IMR-90 (cell line): ENCODE results near the gene SYCP2.

Source experiments
- CEBPB ChIP-seq: IDR thresholded peaks from 2 replicates; pipeline ENCODE4 v1.6.1; 2012; ENCODE audit warnings: low read depth, low read length, improper control_type of control experiment
- CHD1 ChIP-seq: IDR thresholded peaks from 2 replicates; pipeline ENCODE4 v1.6.1; 2012; ENCODE audit warnings: low read depth, low read length, improper control_type of control experiment
- CTCF ChIP-seq: conservative IDR thresholded peaks from 2 replicates; pipeline ENCODE4 v1.5.1; 2012; ENCODE audit warnings: mild to moderate bottlenecking, low read depth, low read length, improper control_type of control experiment
- FOS ChIP-seq: fragments of 150-350 bp; IDR thresholded peaks from 2 replicates; pipeline ENCODE4 v1.6.1; 2016; ENCODE audit warnings: low read depth, low read length
- MAFK ChIP-seq: IDR thresholded peaks from 2 replicates; pipeline ENCODE4 v1.6.1; 2012; ENCODE audit warnings: low read depth, low read length, improper control_type of control experiment
- MXI1 ChIP-seq: IDR thresholded peaks from 2 replicates; pipeline ENCODE4 v1.6.1; 2012; ENCODE audit warnings: low read depth, mild to moderate bottlenecking, low read length, moderate library complexity, borderline replicate concordance
- POLR2A ChIP-seq: IDR thresholded peaks from 2 replicates; pipeline ENCODE4 v1.6.1; 2012; ENCODE audit warnings: mild to moderate bottlenecking, low read depth, low read length
- RAD21 ChIP-seq: IDR thresholded peaks from 2 replicates; pipeline ENCODE4 v1.6.1; 2012; ENCODE audit warnings: low read length, improper control_type of control experiment
- RCOR1 ChIP-seq: IDR thresholded peaks from 2 replicates; pipeline ENCODE4 v1.6.1; 2012; ENCODE audit warnings: mild to moderate bottlenecking, low read length, improper control_type of control experiment; ENCODE audit not compliant: insufficient replicate concordance
- RFX5 ChIP-seq: IDR thresholded peaks from 2 replicates; pipeline ENCODE4 v1.8.0; 2012; ENCODE audit warnings: low read depth, mild to moderate bottlenecking, low read length, moderate library complexity
- SMC3 ChIP-seq: fragments of 150-350 bp; IDR thresholded peaks from 2 replicates; pipeline ENCODE4 v1.6.1; 2016; ENCODE audit warnings: low read depth, mild to moderate bottlenecking, antibody characterized with exemption, low read length, moderate library complexity
- USF2 ChIP-seq: fragments of 150-350 bp; IDR thresholded peaks from 2 replicates; pipeline ENCODE4 v1.6.1; 2017; ENCODE audit warnings: mild to moderate bottlenecking, antibody characterized with exemption, low read length, low read depth
- TF ChIP-seq, protein P1 (sequence below): fragments of 150-350 bp; IDR thresholded peaks from 2 replicates; pipeline ENCODE4 v1.6.1; 2016; ENCODE audit warnings: low read depth, mild to moderate bottlenecking, low read length, moderate library complexity, borderline replicate concordance

DNA sequence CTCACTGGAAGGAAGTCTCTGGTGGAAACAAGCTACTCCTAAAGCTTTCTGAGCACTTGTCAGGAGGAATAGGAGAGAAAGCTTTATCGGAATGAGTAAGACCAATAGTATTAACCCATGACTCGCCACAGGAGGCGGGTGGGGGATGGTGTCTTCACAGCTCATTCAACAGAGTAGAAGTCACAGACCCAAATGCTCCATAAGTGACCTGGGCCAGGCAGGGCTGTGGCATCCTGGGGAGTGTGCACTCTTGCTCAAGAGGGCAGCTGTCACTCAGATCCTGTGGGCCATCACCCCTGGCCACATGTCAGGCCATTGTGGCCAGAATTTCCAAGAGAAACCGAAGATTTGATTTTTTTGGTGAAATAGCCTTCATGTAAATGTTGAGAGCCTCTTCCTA lies 116.0 kb downstream of the SYCP2 start:
- no peak for TF ChIP-seq CTCF
- TF ChIP-seq CEBPB: no peak
- no peak for TF ChIP-seq POLR2A
- TF ChIP-seq MXI1: no peak
- no peak for TF ChIP-seq CHD1
- TF ChIP-seq FOS: no peak
- no peak for TF ChIP-seq RAD21
- TF ChIP-seq, protein P1, sequence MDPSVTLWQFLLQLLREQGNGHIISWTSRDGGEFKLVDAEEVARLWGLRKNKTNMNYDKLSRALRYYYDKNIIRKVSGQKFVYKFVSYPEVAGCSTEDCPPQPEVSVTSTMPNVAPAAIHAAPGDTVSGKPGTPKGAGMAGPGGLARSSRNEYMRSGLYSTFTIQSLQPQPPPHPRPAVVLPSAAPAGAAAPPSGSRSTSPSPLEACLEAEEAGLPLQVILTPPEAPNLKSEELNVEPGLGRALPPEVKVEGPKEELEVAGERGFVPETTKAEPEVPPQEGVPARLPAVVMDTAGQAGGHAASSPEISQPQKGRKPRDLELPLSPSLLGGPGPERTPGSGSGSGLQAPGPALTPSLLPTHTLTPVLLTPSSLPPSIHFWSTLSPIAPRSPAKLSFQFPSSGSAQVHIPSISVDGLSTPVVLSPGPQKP: no peak
- no peak for TF ChIP-seq MAFK
- TF ChIP-seq RFX5: no peak
- TF ChIP-seq SMC3: no peak
- no peak for TF ChIP-seq USF2
- no peak for TF ChIP-seq RCOR1
